Neural cell (in vitro differentiated cells): ENCODE results near the gene WDR33. TPM values are rescaled to one million over a fixed set of nuclear protein-coding genes. Genes with fewer than 3 reads are reported as not detected.

Experiments
- H2AFZ ChIP-seq: fragments of 200-600, 300-800 bp; sonication (generic), shearing (Covaris generic); 2 replicates; pipeline ENCODE4 v1.6.0; 2014; ENCODE audit warnings: low read depth, mild to moderate bottlenecking, antibody characterized with exemption, low read length, moderate library complexity
- H3F3A ChIP-seq: fragments of 200-600 bp; shearing (Covaris generic); 2 replicates; pipeline ENCODE4 v1.6.1; 2016; ENCODE audit warnings: mild to moderate bottlenecking, moderate library complexity, mixed read lengths, antibody characterized with exemption, low read length; ENCODE audit not compliant: insufficient read depth, poor library complexity, severe bottlenecking
- H3K27ac ChIP-seq: fragments of 200-600, 300-800 bp; sonication (generic), shearing (Covaris generic); 2 replicates; pipeline ENCODE4 v1.5.1; 2014; ENCODE audit warnings: mild to moderate bottlenecking, low read length, moderate library complexity
- H3K27me3 ChIP-seq: fragments of 300-800, 200-600 bp; sonication (generic), shearing (Covaris generic); 2 replicates; pipeline ENCODE4 v1.6.0; 2014; ENCODE audit warnings: mild to moderate bottlenecking, low read depth, low read length, moderate library complexity; ENCODE audit not compliant: insufficient read depth
- H3K36me3 ChIP-seq: fragments of 300-800, 200-600 bp; sonication (generic), shearing (Covaris generic); 2 replicates; pipeline ENCODE4 v1.5.1; 2014; ENCODE audit warnings: mild to moderate bottlenecking, antibody characterized with exemption, low read length, moderate library complexity; ENCODE audit not compliant: insufficient read depth
- H3K4me2 ChIP-seq: fragments of 300-800, 200-600 bp; sonication (generic), shearing (Covaris generic); 2 replicates; pipeline ENCODE4 v1.6.0; 2014; ENCODE audit warnings: mild to moderate bottlenecking, low read length
- H3K4me3 ChIP-seq: fragments of 300-800, 200-600 bp; sonication (generic), shearing (Covaris generic); 2 replicates; pipeline ENCODE4 v1.5.1; 2014; ENCODE audit warnings: mild to moderate bottlenecking, low read length, moderate library complexity
- H3K79me2 ChIP-seq: fragments of 200-600 bp; shearing (Covaris generic); replicated peaks from 2 replicates; pipeline ENCODE4 v1.6.0; 2014; ENCODE audit warnings: mild to moderate bottlenecking, low read length, moderate library complexity; ENCODE audit not compliant: insufficient read depth
- H3K9ac ChIP-seq: fragments of 300-800, 200-600 bp; sonication (generic), shearing (Covaris generic); 2 replicates; pipeline ENCODE4 v1.6.1; 2016; ENCODE audit warnings: mild to moderate bottlenecking, low read length, mixed read lengths
- H3K9me2 ChIP-seq: fragments of 200-600 bp; shearing (Covaris generic); 2 replicates; pipeline ENCODE4 v1.6.1; 2016; ENCODE audit warnings: mild to moderate bottlenecking, low read length, mixed read lengths; ENCODE audit not compliant: insufficient read depth
- H3K9me3 ChIP-seq: fragments of 200-600, 300-800 bp; sonication (generic), shearing (Covaris generic); 2 replicates; pipeline ENCODE4 v1.6.1; 2016; ENCODE audit warnings: mild to moderate bottlenecking, mixed run types, low read length, moderate library complexity, mixed read lengths
- H4K20me1 ChIP-seq: fragments of 200-600 bp; shearing (Covaris generic); 2 replicates; pipeline ENCODE4 v1.6.1; 2016; ENCODE audit warnings: mild to moderate bottlenecking, mixed run types; ENCODE audit not compliant: insufficient read depth
- EP300 ChIP-seq: fragments of 450-650 bp; conservative IDR thresholded peaks from 2 replicates; pipeline ENCODE4 v1.6.1; 2014; ENCODE audit warnings: antibody characterized with exemption, mild to moderate bottlenecking, moderate library complexity; ENCODE audit not compliant: poor library complexity, severe bottlenecking
- EZH2 ChIP-seq: fragments of 200-600, 300-800 bp; shearing (Covaris generic), sonication (generic); IDR thresholded peaks from 2 replicates; pipeline ENCODE4 v1.6.1; 2014; ENCODE audit warnings: antibody characterized with exemption, low read length, borderline replicate concordance, mild to moderate bottlenecking; ENCODE audit not compliant: insufficient read depth, poor library complexity, severe bottlenecking
- MXI1 ChIP-seq: fragments of 450-650 bp; conservative IDR thresholded peaks from 2 replicates; pipeline ENCODE4 v1.6.1; 2014; ENCODE audit warnings: antibody characterized with exemption, mild to moderate bottlenecking; ENCODE audit not compliant: poor library complexity, severe bottlenecking
- POLR2AphosphoS5 ChIP-seq: IDR thresholded peaks from 2 replicates; pipeline ENCODE4 v1.6.1; 2012
- RAD21 ChIP-seq: fragments of 450-650 bp; conservative IDR thresholded peaks from 2 replicates; pipeline ENCODE4 v1.6.1; 2014; ENCODE audit warnings: antibody characterized with exemption, mild to moderate bottlenecking, moderate library complexity
- SMC3 ChIP-seq: fragments of 450-650 bp; conservative IDR thresholded peaks from 2 replicates; pipeline ENCODE4 v1.6.1; 2014; ENCODE audit warnings: antibody characterized with exemption, mild to moderate bottlenecking, moderate library complexity; ENCODE audit not compliant: poor library complexity
- TAF1 ChIP-seq: IDR thresholded peaks from 2 replicates; pipeline ENCODE4 v1.6.1; 2012; ENCODE audit warnings: low read depth
- polyA plus RNA-seq: library from polyadenylated mRNA; depleted of rRNA; stranded (reverse); fragments of >200 nt; gene quantifications from 2 replicates; pipeline ENCODE4 v1.2.3, GENCODE V29; 2014
- TF ChIP-seq, protein P1 (sequence below): IDR thresholded peaks from 2 replicates; pipeline ENCODE4 v1.6.1; 2012; ENCODE audit warnings: borderline replicate concordance
- TF ChIP-seq, protein P2 (sequence below): fragments of 450-650 bp; IDR thresholded peaks from 2 replicates; pipeline ENCODE4 v1.5.1; 2014; ENCODE audit warnings: antibody characterized with exemption, mild to moderate bottlenecking, moderate library complexity; ENCODE audit not compliant: poor library complexity, severe bottlenecking

Gene WDR33
- polyA plus RNA-seq, 1 donor from 2014 or later = 58.7 TPM

DNA sequence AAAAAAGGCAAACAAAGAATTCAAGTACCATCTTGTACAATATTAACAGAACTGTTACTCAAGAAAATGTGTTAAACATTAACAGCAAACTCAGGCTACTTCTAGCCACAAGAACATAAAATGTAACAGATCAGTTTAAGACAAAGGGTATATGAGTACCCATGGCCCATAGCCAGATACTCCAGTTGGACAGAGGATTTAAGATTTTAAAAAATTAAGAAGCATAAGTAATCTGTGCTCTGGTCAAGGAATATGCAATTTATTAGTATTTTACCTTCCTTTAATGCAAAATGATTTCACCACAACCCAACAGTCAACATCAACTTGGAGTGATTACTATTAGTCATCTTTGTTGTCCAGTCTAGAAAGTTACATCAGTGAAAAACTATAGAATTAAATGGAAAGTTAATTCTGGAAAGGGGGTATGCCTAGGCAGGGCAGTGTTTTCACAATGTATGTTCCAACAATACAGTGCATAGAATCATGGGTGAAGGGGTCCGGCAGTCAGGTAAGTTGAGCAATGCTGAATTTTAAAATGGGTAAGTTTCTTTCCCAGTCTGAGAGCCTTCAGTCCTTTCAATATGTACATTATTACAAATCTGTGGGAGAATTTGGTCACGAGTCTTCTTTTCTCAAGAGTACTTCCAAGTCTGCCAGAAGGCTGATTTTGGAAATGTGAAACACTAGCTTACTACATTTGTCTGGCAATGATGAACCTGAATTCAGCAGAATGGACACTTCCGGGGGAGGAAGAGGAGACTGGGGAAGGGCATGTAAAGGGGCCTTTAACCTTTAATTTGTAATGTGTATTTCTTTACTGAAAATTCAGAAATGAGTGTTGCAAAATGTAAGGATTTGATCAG, 75.2 kb downstream of the WDR33 start:
- Histone ChIP-seq H3K4me3 (no peak overlapping the region), H3K4me2 (no peak overlapping the region), H3K9me2 (no peaks in the 10 kb centered on the region), H3K9me3 (no peaks in the 10 kb centered on the region), H3K9ac (no peak overlapping the region), H3K27me3 (no peaks in the 10 kb centered on the region), H3K36me3 (no peaks in the 10 kb centered on the region), H4K20me1 (no peaks in the 10 kb centered on the region), H3F3A (no peaks in the 10 kb centered on the region), H2AFZ (no peak overlapping the region), H3K79me2 (no peaks in the 10 kb centered on the region), H3K27ac (no peak overlapping the region)
- no peak for TF ChIP-seq POLR2AphosphoS5
- TF ChIP-seq MXI1 = no peak
- TF ChIP-seq, protein P1, sequence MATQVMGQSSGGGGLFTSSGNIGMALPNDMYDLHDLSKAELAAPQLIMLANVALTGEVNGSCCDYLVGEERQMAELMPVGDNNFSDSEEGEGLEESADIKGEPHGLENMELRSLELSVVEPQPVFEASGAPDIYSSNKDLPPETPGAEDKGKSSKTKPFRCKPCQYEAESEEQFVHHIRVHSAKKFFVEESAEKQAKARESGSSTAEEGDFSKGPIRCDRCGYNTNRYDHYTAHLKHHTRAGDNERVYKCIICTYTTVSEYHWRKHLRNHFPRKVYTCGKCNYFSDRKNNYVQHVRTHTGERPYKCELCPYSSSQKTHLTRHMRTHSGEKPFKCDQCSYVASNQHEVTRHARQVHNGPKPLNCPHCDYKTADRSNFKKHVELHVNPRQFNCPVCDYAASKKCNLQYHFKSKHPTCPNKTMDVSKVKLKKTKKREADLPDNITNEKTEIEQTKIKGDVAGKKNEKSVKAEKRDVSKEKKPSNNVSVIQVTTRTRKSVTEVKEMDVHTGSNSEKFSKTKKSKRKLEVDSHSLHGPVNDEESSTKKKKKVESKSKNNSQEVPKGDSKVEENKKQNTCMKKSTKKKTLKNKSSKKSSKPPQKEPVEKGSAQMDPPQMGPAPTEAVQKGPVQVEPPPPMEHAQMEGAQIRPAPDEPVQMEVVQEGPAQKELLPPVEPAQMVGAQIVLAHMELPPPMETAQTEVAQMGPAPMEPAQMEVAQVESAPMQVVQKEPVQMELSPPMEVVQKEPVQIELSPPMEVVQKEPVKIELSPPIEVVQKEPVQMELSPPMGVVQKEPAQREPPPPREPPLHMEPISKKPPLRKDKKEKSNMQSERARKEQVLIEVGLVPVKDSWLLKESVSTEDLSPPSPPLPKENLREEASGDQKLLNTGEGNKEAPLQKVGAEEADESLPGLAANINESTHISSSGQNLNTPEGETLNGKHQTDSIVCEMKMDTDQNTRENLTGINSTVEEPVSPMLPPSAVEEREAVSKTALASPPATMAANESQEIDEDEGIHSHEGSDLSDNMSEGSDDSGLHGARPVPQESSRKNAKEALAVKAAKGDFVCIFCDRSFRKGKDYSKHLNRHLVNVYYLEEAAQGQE = no peak
- TF ChIP-seq EP300 = no peak
- TF ChIP-seq, protein P2, sequence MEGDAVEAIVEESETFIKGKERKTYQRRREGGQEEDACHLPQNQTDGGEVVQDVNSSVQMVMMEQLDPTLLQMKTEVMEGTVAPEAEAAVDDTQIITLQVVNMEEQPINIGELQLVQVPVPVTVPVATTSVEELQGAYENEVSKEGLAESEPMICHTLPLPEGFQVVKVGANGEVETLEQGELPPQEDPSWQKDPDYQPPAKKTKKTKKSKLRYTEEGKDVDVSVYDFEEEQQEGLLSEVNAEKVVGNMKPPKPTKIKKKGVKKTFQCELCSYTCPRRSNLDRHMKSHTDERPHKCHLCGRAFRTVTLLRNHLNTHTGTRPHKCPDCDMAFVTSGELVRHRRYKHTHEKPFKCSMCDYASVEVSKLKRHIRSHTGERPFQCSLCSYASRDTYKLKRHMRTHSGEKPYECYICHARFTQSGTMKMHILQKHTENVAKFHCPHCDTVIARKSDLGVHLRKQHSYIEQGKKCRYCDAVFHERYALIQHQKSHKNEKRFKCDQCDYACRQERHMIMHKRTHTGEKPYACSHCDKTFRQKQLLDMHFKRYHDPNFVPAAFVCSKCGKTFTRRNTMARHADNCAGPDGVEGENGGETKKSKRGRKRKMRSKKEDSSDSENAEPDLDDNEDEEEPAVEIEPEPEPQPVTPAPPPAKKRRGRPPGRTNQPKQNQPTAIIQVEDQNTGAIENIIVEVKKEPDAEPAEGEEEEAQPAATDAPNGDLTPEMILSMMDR = no peak
- no peak for TF ChIP-seq EZH2

DNA sequence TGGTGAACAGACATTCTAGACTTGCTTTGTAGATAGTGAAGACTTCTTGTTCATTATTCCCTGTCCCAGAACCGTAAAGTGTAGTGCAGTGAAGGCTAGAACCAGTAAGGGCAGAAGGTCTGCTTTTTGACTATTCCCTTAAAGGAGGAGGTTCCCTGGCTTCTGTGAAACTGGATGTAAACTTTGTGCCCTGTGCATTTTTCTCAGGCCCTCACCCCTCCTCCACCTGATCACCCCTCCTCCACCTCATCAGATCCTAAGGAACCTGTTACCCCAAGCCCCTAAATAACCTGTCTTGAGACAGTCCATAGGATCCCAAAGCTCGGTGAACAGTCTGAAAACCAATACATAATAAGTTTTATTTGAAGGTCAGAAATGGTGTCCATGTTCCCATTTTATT, 75.9 kb downstream of the WDR33 start:
- no peak overlapping the region for H3K9ac ChIP-seq
- H2AFZ ChIP-seq = no peak overlapping the region
- H3K27me3 ChIP-seq = no peaks in the 10 kb centered on the region
- no peaks in the 10 kb centered on the region for H3K36me3 ChIP-seq
- no peaks in the 10 kb centered on the region for H3F3A ChIP-seq
- H3K9me3 ChIP-seq = no peaks in the 10 kb centered on the region
- no peaks in the 10 kb centered on the region for H3K79me2 ChIP-seq
- TF ChIP-seq TAF1 (no peak), POLR2AphosphoS5 (no peak), RAD21 (no peak), EP300 (no peak), SMC3 (no peak), MXI1 (no peak), EZH2 (no peak)
- TF ChIP-seq, protein P2 = no peak
- TF ChIP-seq, protein P1 = no peak
- H3K4me2 ChIP-seq = no peak overlapping the region
- no peak overlapping the region for H3K4me3 ChIP-seq
- H4K20me1 ChIP-seq = no peaks in the 10 kb centered on the region
- no peak overlapping the region for H3K27ac ChIP-seq
- H3K9me2 ChIP-seq = no peaks in the 10 kb centered on the region
